Smooth muscle cell (in vitro differentiated cells): ENCODE data around the gene PARD3B. TPM values are rescaled to one million over a fixed set of nuclear protein-coding genes. Genes with fewer than 3 reads are reported as not detected.

Source experiments
- DNase-seq: peaks from one replicate; lab custom pipeline; 2025; ENCODE audit not compliant: unreplicated experiment; lab: John Stamatoyannopoulos, UW
- H2AFZ ChIP-seq: fragments of 200-600 bp; sonication (generic); 2 replicates; pipeline ENCODE4 v1.6.0; 2016; ENCODE audit warnings: antibody characterized with exemption, low read depth, mild to moderate bottlenecking
- H3F3A ChIP-seq: fragments of 200-600 bp; sonication (generic); 2 replicates; pipeline ENCODE4 v1.6.0; 2017; ENCODE audit warnings: antibody characterized with exemption, low read depth
- H3K27ac ChIP-seq: fragments of 200-600 bp; sonication (generic); 2 replicates; pipeline ENCODE4 v1.5.1; 2016; ENCODE audit warnings: low read depth, mild to moderate bottlenecking
- H3K27me3 ChIP-seq: fragments of 200-600 bp; sonication (generic); 2 replicates; pipeline ENCODE4 v1.6.1; 2016; ENCODE audit warnings: low read depth, mild to moderate bottlenecking
- H3K36me3 ChIP-seq: fragments of 200-600 bp; sonication (generic); 2 replicates; pipeline ENCODE4 v1.5.1; 2016; ENCODE audit warnings: low read depth
- H3K4me1 ChIP-seq: fragments of 200-600 bp; sonication (generic); 2 replicates; pipeline ENCODE4 v1.5.1; 2016; ENCODE audit warnings: low read depth
- H3K4me2 ChIP-seq: fragments of 200-600 bp; sonication (generic); 2 replicates; pipeline ENCODE4 v1.6.0; 2016; ENCODE audit warnings: mild to moderate bottlenecking
- H3K4me3 ChIP-seq: fragments of 200-600 bp; sonication (generic); 2 replicates; pipeline ENCODE4 v1.5.1; 2016; ENCODE audit warnings: mild to moderate bottlenecking
- H3K79me2 ChIP-seq: fragments of 200-600 bp; sonication (generic); 2 replicates; pipeline ENCODE4 v1.6.0; 2016; ENCODE audit warnings: low read depth, mild to moderate bottlenecking
- H3K9ac ChIP-seq: fragments of 200-600 bp; sonication (generic); 2 replicates; pipeline ENCODE4 v1.6.0; 2016; ENCODE audit warnings: low read depth
- H3K9me3 ChIP-seq: fragments of 200-600 bp; sonication (generic); replicated peaks from 2 replicates; pipeline ENCODE4 v1.5.1; 2016; ENCODE audit warnings: low read depth
- H4K20me1 ChIP-seq: fragments of 200-600 bp; sonication (generic); 2 replicates; pipeline ENCODE4 v1.6.0; 2016; ENCODE audit warnings: low read depth
- CTCF ChIP-seq: fragments of 200-600 bp; sonication (generic); IDR thresholded peaks from 2 replicates; pipeline ENCODE4 v1.5.1; 2017; ENCODE audit warnings: borderline replicate concordance, mild to moderate bottlenecking, antibody characterized with exemption; ENCODE audit not compliant: insufficient read depth, poor library complexity, severe bottlenecking
- WGBS: methylation state at CpG from one replicate; pipeline ENCODE4 v1.1.7; 2016; ENCODE audit warnings: low lambda C conversion rate; 5-methylcytosine and 5-hydroxymethylcytosine counted together
- polyA plus RNA-seq: library from polyadenylated mRNA; unstranded; fragments of >200 nt; fragmentation: Nextera tagmentation; extraction: Ambion mirVana; gene quantifications from 2 replicates; pipeline ENCODE4 v1.2.1, GENCODE V29; 2016
- total RNA-seq: library from RNA; depleted of rRNA; stranded (reverse); fragments of >200 nt; gene quantifications from 2 replicates; pipeline ENCODE4 v1.2.3, GENCODE V29; 2014

Gene PARD3B
- total and polyA plus RNA-seq, 2 experiments from 2014 or later, result 3.3 to 12.2 TPM

GRCh38 chr2:205171261-205171940 is 626.1 kb downstream of the PARD3B start:
- Histone ChIP-seq H3K36me3 (no peaks in the 10 kb centered on the region), H3K9ac (no peak overlapping the region), H3F3A (no peaks in the 10 kb centered on the region), H3K27ac (no peak overlapping the region), H3K4me1 (no peaks in the 10 kb centered on the region), H3K4me2 (no peak overlapping the region), H4K20me1 (no peaks in the 10 kb centered on the region), H3K79me2 (no peaks in the 10 kb centered on the region), H2AFZ (no peak overlapping the region), H3K27me3 (no peaks in the 10 kb centered on the region), H3K9me3 (no peaks in the 10 kb centered on the region), H3K4me3 (no peak overlapping the region)
- TF ChIP-seq CTCF, result no peak
- WGBS, result 82% methylated on average over 4 of the region's 4 CpGs
- DNase-seq, result no peak

GRCh38 chr2:205175831-205176230 is 630.6 kb downstream of the PARD3B start:
- H3K36me3 ChIP-seq, result no peaks in the 10 kb centered on the region
- no peaks in the 10 kb centered on the region for H4K20me1 ChIP-seq
- 96% methylated on average over 4 of the region's 4 CpGs for WGBS
- TF ChIP-seq CTCF, result no peak
- no peak overlapping the region for H3K4me3 ChIP-seq
- no peaks in the 10 kb centered on the region for H3F3A ChIP-seq
- no peak overlapping the region for H3K27ac ChIP-seq
- no peak for DNase-seq
- no peak overlapping the region for H2AFZ ChIP-seq
- no peak overlapping the region for H3K4me2 ChIP-seq
- no peaks in the 10 kb centered on the region for H3K27me3 ChIP-seq
- no peaks in the 10 kb centered on the region for H3K9me3 ChIP-seq
- H3K79me2 ChIP-seq, result no peaks in the 10 kb centered on the region
- no peak overlapping the region for H3K9ac ChIP-seq
- no peaks in the 10 kb centered on the region for H3K4me1 ChIP-seq

GRCh38 chr2:205176546-205176945 is 631.3 kb downstream of the PARD3B start:
- no peak overlapping the region for H3K4me3 ChIP-seq
- no peak for DNase-seq
- no peak for TF ChIP-seq CTCF
- H3F3A ChIP-seq, result no peaks in the 10 kb centered on the region
- H3K79me2 ChIP-seq, result no peaks in the 10 kb centered on the region
- H3K4me2 ChIP-seq, result no peak overlapping the region
- H3K36me3 ChIP-seq, result no peaks in the 10 kb centered on the region
- H3K27ac ChIP-seq, result no peak overlapping the region
- no peaks in the 10 kb centered on the region for H3K9me3 ChIP-seq
- no peaks in the 10 kb centered on the region for H3K4me1 ChIP-seq
- H3K9ac ChIP-seq, result no peak overlapping the region
- no peaks in the 10 kb centered on the region for H4K20me1 ChIP-seq
- H2AFZ ChIP-seq, result no peak overlapping the region
- 37% methylated on average over 2 of the region's 2 CpGs for WGBS
- no peaks in the 10 kb centered on the region for H3K27me3 ChIP-seq

GRCh38 chr2:205177546-205177945 is 632.3 kb downstream of the PARD3B start:
- H3K79me2 ChIP-seq, result no peaks in the 10 kb centered on the region
- H2AFZ ChIP-seq, result no peak overlapping the region
- no peaks in the 10 kb centered on the region for H3K36me3 ChIP-seq
- no peaks in the 10 kb centered on the region for H3K4me1 ChIP-seq
- H3K9me3 ChIP-seq, result no peaks in the 10 kb centered on the region
- no peak overlapping the region for H3K4me2 ChIP-seq
- H3K27ac ChIP-seq, result no peak overlapping the region
- H3K4me3 ChIP-seq, result no peak overlapping the region
- no peak for DNase-seq
- no peaks in the 10 kb centered on the region for H3K27me3 ChIP-seq
- H4K20me1 ChIP-seq, result no peaks in the 10 kb centered on the region
- H3K9ac ChIP-seq, result no peak overlapping the region
- no peak for TF ChIP-seq CTCF
- H3F3A ChIP-seq, result no peaks in the 10 kb centered on the region
